Colon (tissue), 2 donors: ENCODE data around the gene MCUB.
"Not testable (repeated sequence)": the region's sequence is repeated elsewhere in the genome, so short reads cannot be mapped to it uniquely, and the experiment has no call there.

Experiments
- FAIRE-seq: peaks from 2 replicates; lab custom pipeline; 2012; peaks lifted over from hg19 to GRCh38; lab: Jason Lieb, UNC
- donor health status: control.
- donor health status: control.

Gene MCUB

DNA sequence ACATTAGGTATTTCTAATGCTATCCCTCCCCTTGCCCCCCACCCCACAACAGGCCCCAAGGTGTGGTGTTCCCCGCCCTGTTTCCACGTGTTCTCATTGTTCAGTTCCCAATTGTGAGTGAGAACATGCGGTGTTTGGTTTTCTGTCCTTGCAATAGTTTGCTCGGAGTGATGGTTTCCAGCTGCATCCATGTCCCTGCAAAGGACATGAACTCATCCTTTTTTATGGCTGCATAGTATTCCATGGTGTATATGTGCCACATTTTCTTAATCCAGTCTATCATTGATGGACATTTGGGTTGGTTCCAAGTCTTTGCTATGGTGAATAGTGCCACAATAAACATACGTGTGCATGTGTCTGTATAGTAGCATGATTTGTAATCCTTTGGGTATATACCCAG lies 20.0 kb downstream of the MCUB start:
- FAIRE-seq = not testable (repeated sequence)

DNA sequence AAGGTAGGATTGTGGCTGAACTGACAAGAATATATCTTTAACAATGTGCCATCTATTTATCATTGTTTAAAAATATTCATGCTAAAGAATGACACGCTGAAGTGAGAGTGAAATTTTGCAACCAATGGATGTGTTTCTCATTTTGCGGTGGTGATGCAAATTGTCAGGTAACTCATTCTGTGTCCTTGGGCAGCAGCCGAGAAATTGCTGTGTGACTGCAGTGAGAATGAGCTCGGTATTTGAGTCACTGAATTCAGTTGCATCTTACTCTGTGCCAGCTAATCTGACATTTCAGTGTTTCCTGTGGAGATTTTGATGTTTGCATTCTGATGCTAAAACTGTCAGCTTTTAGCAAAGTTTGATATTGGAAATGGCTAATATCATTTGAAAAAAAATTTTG lies 28.1 kb downstream of the MCUB start:
- FAIRE-seq = no peak

DNA sequence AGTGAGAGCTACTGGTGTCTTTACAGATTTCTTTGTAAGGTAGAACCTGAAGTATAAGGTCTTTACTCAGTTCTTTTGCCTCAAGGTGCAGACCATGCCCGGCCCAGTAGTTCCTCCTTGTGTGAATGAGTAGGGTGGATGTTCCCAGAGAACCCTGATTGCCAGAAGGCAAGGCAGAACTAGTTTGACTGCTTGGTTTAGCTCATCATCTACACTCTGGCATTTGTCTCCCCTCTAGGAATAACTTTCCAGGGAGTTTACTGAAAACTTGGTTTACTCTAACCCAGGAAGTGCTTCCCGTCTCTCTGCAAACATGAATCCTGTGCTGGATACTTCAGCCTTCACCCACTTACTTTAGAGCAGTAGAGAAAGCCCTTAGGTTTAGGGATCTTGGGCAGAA lies 29.1 kb downstream of the MCUB start:
- no peak for FAIRE-seq

DNA sequence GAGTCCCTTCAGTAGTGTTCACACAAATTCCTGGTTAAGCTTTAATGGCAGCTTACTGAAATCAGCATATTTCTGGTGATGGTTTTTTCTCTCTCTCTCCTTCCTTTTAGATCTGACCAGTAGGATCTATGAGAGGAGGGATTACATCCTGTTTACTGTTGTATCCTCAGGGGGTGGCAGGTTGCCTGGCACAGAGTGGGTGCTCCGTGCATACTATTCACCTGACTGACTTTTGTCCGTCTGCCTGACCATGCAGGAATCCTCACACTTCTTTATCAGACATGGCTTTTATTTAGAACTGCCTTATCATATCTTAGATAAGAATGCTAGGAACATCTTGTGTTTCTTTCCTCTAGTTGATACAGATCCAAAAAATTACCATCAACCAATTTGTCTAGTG lies 29.6 kb downstream of the MCUB start:
- no peak for FAIRE-seq

DNA sequence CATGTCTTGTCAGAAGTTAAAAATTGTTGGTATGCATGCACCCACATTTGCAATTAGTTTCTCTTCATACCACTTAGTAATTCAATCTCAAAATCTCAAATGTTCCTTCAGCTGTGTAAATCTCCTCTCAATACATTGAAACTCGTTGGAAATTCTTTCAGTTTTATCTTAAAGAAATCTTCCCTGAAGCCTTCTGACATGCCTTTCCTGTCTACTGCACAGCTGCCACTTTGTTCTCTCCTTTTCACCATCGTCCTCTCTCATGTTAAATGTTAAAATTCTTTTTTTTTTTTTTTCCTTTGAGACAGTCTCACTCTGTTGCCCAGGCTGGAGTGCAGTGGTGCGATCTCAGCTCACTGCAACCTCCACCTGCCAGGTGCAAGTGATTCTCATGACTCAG lies 30.9 kb downstream of the MCUB start:
- no peak for FAIRE-seq

DNA sequence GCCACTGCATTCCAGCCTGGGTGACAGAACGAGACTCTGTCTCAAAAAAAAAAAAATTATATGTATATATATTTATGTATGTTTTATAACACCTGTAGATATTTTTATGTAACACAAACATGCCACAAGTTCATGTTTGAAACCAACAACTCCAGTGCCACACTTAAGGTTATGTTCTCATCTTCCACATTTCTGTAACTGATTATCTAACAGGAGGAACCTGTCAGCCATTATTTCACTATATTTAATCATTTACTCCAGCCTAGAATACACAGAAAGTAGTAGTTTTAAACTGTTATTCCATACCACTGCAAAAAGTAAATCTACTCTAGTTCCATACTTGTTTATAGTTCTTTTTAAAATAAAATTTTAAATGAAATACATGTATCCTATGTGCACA lies 32.3 kb downstream of the MCUB start:
- no peak for FAIRE-seq

DNA sequence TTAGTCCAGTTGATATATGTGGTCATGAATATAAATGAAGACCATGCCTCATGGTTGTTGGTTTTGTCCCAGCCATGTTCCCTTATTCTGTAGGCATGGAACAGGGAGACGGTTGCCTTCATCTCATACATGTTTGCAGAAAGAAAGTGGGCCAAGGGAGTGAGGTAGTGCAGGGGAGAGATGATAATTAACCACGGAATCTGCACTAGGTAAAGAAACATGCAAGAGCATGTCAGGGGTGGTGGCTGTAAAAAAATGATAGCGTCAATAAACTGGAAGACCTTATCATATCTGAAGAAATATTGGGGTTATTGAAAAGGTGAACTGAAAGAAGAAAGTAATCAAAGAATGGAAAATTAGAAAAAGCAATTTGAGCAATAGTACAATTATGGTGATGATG lies 35.1 kb downstream of the MCUB start:
- FAIRE-seq = not testable (repeated sequence)

DNA sequence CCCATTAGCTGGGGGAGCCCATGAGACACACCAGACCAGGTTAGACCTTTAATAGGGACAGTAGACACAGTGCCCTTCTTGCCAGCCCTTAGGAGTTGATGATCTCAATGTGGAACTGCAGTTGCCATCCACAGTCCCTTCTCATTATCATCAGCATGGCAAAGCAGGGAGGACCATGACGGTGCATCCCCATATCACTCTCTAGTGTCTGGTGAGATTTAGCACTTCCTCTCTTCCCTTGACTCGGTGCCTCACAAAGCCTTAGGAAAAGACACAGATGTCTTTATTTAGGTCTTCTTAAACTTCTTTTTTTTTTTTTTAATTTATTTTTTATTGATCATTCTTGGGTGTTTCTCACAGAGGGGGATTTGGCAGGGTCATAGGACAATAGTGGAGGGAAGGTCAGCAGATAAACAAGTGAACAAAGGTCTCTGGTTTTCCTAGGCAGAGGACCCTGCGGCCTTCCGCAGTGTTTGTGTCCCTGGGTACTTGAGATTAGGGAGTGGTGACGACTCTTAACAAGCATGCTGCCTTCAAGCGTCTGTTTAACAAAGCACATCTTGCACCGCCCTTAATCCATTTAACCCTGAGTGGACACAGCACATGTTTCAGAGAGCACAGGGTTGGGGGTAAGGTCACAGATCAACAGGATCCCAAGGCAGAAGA lies 36.5 kb downstream of the MCUB start:
- FAIRE-seq = not testable (repeated sequence)

DNA sequence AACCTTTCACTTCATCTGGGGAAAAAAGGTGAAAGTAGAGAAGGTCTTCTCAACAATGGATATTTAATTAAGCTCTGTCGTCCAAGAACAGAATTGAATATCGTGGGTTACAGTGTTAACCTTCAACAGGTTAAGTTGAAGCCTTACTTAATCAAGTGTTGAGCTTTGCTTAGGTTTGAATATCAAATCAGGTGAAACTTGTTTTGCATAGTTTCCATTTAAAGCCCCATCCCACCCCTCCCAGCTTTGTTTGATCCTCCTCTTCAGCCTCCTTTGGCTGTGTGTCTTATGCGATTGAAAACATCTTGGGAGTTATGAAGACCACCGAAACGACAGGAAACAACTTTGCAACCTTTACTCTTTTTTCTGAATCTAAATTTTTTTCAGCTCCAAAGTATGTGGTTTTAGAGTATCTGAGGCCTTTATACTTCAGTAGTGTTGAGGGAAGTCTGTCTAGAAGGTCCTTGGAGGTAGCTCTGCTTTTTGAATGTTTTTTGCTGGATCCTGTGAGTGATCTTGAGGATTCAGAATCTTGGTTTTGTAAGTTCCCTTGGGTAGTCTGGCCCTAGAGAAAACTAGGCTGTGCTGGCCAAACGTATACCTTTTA lies 39.1 kb downstream of the MCUB start:
- FAIRE-seq = no peak

DNA sequence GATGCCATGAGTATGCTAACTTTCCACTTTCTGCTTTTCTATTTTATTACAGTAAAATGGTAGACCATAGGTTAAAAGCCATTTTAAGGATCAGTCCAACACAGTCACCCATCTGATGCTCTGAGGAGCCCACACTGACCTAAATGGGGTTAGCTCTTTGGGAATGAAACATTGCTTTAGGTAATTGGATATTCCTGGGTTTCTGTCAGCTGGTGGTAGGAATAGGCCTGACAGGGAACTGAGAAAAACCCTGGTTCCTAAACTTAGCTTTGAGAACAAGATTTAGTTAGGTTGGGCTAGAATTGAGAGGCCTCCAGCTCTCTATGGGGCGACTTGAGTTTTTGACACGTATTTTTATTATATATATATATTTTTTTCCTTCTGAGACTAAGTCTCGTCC lies 40.4 kb downstream of the MCUB start:
- FAIRE-seq = no peak

DNA sequence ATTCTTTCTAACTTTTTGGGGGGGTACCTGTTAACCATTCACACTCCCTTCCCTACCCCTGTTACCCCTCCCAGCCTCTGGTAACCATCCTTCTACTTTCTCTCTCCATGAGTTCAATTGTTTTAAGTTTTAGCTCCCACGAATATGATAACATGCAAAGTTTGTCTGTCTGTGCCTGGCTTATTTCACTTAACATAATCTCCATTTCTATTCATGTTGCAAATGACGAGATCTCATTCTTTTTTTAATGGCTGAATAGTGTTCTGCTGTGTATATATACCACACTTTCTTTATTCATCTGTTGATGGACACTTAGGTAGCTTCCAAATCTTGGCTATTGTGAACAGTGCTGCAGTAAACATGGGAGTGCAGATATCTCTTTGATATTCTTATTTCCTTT lies 41.3 kb downstream of the MCUB start:
- FAIRE-seq = no peak

DNA sequence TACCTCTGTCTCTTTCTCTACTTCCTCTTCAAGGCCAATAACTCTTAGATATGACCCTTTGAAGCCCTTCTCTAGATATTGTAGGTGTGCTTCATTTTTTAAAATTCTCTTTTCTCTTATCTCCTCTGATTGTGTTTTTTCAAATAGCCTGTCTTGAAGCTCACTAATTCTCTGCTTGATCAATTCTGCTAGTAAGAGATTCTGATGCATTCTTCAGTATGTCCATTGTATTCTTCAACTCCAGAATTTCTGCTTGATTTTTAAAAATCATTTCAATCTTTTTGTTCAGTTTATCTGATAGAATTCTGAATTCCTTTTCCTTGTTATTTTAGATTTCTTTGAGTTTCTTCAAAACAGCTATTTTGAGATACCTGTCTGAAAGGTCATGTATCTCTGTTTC lies 47.9 kb downstream of the MCUB start:
- FAIRE-seq = no peak

DNA sequence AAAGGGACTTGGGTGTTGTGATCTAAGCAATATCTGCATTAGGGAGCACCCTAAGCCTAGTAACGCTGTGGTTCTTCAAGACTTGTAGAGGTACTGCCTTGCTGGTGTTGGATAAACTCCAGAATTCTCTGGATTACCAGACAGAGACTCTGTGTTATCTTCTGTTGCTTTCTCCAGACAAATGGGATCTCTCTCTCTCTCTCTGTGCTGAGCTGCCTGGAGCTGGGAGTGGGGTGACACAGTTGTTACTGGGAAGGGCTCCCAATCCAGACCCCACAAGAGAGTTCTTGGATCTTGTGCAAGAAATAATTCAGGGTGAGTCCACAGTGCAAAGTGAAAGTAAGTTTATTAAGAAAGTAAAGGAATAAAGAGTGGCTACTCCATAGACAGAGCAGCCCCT lies 48.8 kb downstream of the MCUB start:
- FAIRE-seq = no peak

DNA sequence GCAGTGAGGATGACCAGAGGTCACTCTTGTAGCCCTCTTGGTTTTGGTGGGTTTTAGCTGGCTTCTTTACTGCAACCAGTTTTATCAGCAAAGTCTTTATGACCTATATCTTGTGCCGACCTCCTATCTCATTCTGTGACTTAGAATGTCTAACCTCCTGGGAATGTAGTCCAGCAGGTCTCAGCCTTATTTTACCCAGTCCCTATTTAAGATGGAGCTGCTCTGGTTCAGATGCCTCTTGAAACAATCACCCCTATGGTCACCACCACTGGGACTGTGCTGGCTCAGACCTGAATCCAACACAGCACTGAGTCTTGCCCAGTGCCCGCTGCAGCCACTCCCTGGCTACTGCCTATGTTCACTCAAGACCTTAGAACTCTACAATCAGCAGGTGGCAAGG lies 49.4 kb downstream of the MCUB start:
- no peak for FAIRE-seq

DNA sequence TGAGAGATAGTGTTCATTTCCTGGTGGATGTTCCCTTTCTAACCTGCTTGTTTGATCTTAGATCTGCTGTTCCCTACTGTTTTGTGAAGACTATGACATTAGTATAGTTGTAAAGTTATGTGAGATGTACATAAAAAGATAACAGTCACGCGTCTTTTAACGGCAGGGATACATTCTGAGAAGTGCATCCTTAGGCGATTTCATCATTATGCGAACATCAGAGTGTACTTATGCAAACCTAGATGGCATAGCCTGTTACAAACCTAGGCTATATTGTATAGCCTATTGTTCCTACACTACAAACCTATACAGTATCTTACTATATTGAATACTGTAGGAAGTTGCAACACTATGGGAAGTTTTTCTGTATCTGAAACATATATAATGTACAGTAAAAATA lies 50.4 kb downstream of the MCUB start:
- FAIRE-seq = no peak

DNA sequence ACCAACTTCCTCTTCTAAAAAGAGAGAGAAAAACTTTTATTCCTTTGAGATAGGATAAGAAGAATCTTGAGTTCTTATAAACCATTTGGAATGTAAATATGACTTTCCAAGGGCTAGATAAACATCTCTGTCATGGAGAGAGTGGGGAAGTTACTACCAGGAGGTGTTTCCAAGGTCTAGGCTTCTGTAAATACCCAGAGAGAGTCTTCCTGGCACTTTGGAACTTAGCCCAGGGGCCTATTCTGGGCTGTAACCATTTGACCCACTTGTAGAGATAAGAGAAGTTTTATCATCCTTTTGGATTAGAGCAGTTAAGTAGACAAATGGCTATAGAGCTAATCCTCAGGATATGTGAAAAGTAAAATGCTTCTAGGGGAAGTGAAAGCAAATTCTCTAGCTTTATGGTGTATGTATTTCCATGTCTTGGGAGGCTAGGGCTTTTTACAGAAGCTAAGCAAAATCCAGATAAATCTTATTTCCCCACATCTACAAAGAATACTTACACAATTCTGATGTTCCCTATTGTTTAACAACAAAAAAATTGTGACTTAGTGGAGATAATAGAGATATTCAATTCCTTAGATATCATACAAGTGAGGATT lies 51.1 kb downstream of the MCUB start:
- no peak for FAIRE-seq

DNA sequence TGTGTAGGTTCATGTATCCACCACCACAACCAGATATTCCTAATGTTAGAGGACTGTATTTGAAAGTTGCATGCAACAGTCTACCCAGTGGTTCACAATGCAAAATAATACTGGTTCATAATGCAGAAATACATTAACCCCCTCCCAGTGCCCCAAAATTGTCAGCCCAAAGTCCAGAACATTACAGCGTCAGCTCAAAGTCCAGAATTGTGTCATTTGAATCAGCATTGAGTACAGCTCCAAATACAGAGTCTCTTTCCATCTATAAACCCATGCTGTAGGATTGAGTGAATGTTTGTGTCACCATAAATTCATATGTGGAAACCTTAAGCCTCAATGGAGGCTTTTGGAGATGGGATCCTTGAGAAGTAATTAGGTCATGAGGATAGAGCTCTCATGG lies 54.0 kb downstream of the MCUB start:
- FAIRE-seq = no peak

DNA sequence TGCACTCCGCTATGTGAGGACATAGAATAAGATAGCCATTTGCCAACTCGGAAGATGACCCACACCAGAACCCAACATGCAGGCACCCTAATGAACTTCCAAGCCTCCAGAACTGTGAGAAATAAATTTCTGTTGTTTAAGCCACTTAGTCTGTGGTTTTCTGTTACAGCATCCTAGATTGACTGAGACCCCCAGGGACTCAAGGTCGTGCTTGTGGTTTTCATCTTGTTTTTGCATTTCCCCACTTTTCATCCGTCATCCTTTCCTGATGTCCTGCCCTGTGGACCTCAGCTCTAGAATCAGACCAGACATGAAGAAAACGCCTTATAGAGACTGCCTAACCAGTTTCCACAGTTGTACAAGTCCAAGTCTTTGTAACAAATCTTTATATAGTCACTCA lies 54.4 kb downstream of the MCUB start:
- FAIRE-seq = no peak

DNA sequence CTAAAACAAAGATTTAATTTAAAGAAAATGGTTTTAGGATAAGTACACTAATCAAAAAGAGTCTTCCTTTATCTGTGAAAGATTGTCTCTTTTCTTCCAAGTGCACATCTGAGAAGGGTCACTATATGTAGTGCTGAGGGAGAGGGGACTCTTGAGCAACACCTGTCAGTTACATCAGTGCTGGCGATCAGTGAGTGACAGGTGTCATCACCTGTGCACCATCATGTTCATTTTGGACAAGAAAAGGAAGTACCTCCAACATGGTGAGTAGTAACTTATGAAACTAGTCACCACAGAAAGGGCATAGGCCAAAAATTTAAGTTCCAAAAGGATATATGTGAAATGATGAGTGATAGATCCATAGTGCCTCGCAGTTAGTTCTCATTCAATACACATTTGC lies 55.7 kb downstream of the MCUB start:
- FAIRE-seq = no peak

DNA sequence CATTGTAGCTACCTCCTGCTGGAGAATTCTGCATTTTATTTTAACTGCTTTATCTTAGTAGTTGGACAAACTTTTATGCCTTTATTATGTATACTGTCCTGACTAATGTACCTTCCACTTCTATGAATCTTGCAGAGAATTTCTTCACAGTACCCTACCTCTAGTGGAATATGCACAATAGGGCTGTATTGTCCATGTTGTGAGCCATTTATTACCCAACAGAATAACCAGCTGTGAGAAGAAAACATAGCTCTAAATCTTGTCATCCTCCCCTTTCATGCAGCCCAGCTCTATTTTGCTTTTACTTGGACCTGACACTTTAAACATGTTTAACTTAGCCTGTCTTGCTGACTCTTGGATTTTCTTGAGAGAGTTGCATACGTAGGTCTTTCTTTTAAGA lies 56.2 kb downstream of the MCUB start:
- FAIRE-seq = no peak

DNA sequence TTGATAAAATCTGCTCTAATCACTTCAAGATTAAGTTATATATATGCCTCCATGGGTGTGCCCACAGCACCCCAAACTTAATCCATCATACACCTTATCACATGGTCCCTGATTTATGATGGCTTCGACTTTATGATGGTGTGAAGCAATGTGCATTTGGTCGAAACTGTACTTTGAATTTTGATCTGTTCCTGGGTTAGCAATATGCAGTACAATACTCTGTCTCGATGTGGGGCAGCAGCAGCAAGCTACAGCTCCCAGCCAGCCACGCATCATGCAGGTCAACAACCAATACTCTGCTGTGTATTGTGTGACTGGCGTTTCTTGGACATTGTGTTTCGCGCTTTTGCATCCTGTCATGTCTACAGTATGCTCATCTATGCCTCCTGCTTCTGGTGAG lies 62.6 kb downstream of the MCUB start:
- FAIRE-seq = no peak

DNA sequence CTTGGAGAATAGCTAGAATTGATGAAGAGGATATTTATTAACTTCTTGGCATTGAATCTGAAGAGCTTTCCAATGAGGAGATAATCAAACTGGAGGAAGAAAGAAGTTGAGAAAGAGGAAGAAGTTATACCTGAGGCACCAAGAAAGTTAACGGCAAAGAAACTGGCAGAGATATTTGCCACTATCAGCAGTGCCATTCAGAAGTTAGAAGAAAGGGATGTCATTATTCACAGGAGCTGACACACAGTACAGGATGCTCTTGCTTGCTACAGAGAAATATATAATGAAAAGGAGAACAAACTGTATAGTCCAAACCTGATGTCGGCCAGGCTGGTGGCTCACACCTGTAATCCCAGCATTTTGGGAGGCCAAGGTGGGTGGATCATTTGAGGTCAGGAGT lies 64.5 kb downstream of the MCUB start:
- no peak for FAIRE-seq

DNA sequence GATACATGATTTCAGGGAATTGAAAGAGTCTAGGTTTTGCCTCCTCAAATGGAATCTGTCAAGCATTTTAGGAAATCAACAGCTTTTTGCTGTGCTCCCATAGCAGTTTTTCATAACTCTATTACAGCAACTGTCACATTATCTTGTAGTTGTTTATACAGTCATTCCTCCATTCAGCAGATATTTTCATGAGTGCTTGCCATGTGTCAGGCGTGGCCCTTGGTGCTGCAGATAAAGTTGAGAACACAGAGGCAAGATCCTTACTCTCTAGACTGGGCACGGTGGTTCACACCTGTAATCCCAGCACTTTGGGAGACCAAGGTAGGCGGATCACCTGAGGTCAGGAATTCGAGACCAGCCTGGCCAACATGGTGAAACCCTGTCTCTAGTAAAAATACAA lies 67.3 kb downstream of the MCUB start:
- no peak for FAIRE-seq

DNA sequence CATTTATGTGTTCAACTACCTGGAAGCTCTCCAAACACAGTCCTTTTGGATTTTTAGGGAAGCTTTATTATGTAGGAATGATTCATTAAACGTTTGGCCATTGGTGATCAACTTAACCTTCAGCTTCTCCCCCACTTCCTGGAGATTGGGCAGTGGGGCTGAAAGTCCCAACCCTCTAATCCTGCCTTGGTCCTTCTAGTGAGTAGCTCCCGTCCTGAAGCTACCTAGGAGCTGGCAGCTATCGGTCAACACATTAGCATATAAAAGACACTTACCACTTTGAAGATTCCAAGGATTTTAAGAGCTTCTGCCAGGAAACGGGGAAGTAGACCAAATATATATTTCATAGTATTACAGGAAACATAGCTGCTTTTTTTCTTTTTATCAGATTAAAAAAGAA lies 69.7 kb downstream of the MCUB start:
- no peak for FAIRE-seq
